SK-N-SH treated with all-trans-retinoic acid at 6 μM for 48 hours (cell line): ENCODE results near the gene CYP27C1.

ENCODE experiments used
- ZFP3 ChIP-seq: fragments of 250-450 bp; sonication (Bioruptor Pico); IDR thresholded peaks from 2 replicates; pipeline ENCODE4 v1.5.0; 2020; ENCODE audit warnings: mild to moderate bottlenecking, moderate library complexity
- ZFP30 ChIP-seq: fragments of 450-650 bp; formaldehyde crosslinking; IDR thresholded peaks from 2 replicates; pipeline ENCODE4 v1.5.0; 2022; ENCODE audit warnings: mild to moderate bottlenecking, moderate library complexity
- ZNF8 ChIP-seq: fragments of 450-650 bp; formaldehyde crosslinking; IDR thresholded peaks from 2 replicates; pipeline ENCODE4 v1.5.0; 2020; ENCODE audit warnings: mild to moderate bottlenecking, moderate library complexity

- TF ChIP-seq ZFP3 (CRISPR knock-in tag) (no peak), ZFP30 (no peak), ZNF8 (no peak)
Measured at GRCh38 chr2:127153691-127154158, 66.4 kb downstream of the CYP27C1 start.
